Endothelial cell of umbilical vein (primary cell): ENCODE data around the gene FALEC. TPM values are rescaled to one million over a fixed set of nuclear protein-coding genes. Genes with fewer than 3 reads are reported as not detected.

Experiments
- BruUV-seq: library from RNA; stranded (reverse); fragments of 400-500 nt; replicated peaks from 2 replicates; lab custom pipeline; 2021; lab: Mats Ljungman, UMichigan
- CTCF ChIA-PET: fragments of 300-600, 350-600 bp; sonication (Branson Sonifier 250); formaldehyde crosslinking; loops from one replicate; lab custom pipeline; 2021; ENCODE audit warnings: antibody characterized with exemption, inconsistent platforms; lab: Charles Lee
- POLR2A ChIA-PET: fragments of 300-600, 350-600 bp; sonication (Branson Sonifier 250); formaldehyde crosslinking; loops from one replicate; lab custom pipeline; 2021; ENCODE audit warnings: antibody characterized with exemption, inconsistent platforms; lab: Charles Lee
- DNase-seq: peaks from one replicate; pipeline ENCODE4 v3.0.0-alpha.2; 2011; ENCODE audit warnings: low read depth, low spot score
- FAIRE-seq: peaks from 2 replicates; lab custom pipeline; 2011; peaks lifted over from hg19 to GRCh38; lab: Jason Lieb, UNC
- H2AFZ ChIP-seq: 2 replicates; pipeline ENCODE4 v1.6.0; 2012; ENCODE audit warnings: low read depth, low read length, control low read depth, inconsistent platforms
- H3K27ac ChIP-seq: 2 replicates; pipeline ENCODE4 v1.5.1; 2011; ENCODE audit warnings: low read depth, mild to moderate bottlenecking, control low read depth, low read length, moderate library complexity; ENCODE audit not compliant: insufficient read depth
- H3K27me3 ChIP-seq, 2 experiments: 2 replicates each; pipeline versions ENCODE4 v1.6.0 to v1.6.1; 2011; ENCODE audit warnings: low read length in 2 of 2, mixed read lengths in 1 of 2; ENCODE audit not compliant: control insufficient read depth in 2 of 2, insufficient read depth in 2 of 2
- H3K36me3 ChIP-seq, 2 experiments: 2 replicates in 1 of 2; 3 replicates in 1 of 2; pipeline ENCODE4 v1.5.1; 2011; ENCODE audit warnings: low read length in 2 of 2, mild to moderate bottlenecking in 1 of 2, moderate library complexity in 1 of 2; ENCODE audit not compliant: control insufficient read depth in 2 of 2, insufficient read depth in 2 of 2; ENCODE audit errors: extremely low read depth in 1 of 2
- H3K4me1 ChIP-seq: 3 replicates; pipeline ENCODE4 v1.5.1; 2011; ENCODE audit warnings: mild to moderate bottlenecking, low read length; ENCODE audit not compliant: control insufficient read depth, insufficient read depth; ENCODE audit errors: extremely low read depth
- H3K4me2 ChIP-seq: 2 replicates; pipeline ENCODE4 v1.6.1; 2011; ENCODE audit warnings: low read length, control low read depth, mixed read lengths; ENCODE audit not compliant: insufficient read depth
- H3K4me3 ChIP-seq, 3 experiments: fragments of 200-600 bp in 1 of 3; sonication (generic), shearing (Covaris generic) in 1 of 3; replicated peaks in 1 of 3; 2 replicates each; pipeline ENCODE4 v1.5.1; 2011 to 2016; ENCODE audit warnings: control low read depth in 3 of 3, low read length in 3 of 3, mild to moderate bottlenecking in 2 of 3, inconsistent platforms in 1 of 3, low read depth in 1 of 3, moderate library complexity in 1 of 3; ENCODE audit not compliant: insufficient read depth in 1 of 3
- H3K79me2 ChIP-seq: 2 replicates; pipeline ENCODE4 v1.6.0; 2012; ENCODE audit warnings: low read length, inconsistent platforms; ENCODE audit not compliant: control insufficient read depth, insufficient read depth
- H3K9ac ChIP-seq: replicated peaks from 2 replicates; pipeline ENCODE3; 2011; ENCODE audit warnings: low read length, control low read depth; ENCODE audit not compliant: insufficient read depth; ENCODE audit errors: extremely low read depth
- H3K9me1 ChIP-seq: replicated peaks from 3 replicates; pipeline ENCODE4 v1.6.0; 2011; ENCODE audit warnings: mild to moderate bottlenecking, low read length; ENCODE audit not compliant: control insufficient read depth, insufficient read depth; ENCODE audit errors: extremely low read depth
- H3K9me3 ChIP-seq: replicated peaks from 2 replicates; pipeline ENCODE4 v1.5.1; 2012; ENCODE audit warnings: low read length, inconsistent platforms; ENCODE audit not compliant: control insufficient read depth, insufficient read depth
- H4K20me1 ChIP-seq: replicated peaks from 2 replicates; pipeline ENCODE3; 2011; ENCODE audit warnings: mild to moderate bottlenecking, low read length; ENCODE audit not compliant: control insufficient read depth, insufficient read depth; ENCODE audit errors: extremely low read depth
- CTCF ChIP-seq, 2 donors: IDR thresholded peaks; 1 replicate in 1 of 2; 2 replicates in 1 of 2; pipeline ENCODE4 v1.5.1; 2011; ENCODE audit warnings: low read length in 2 of 2, mild to moderate bottlenecking in 2 of 2, moderate library complexity in 2 of 2, control low read depth in 1 of 2, inconsistent platforms in 1 of 2, low read depth in 1 of 2; ENCODE audit not compliant: insufficient read depth in 1 of 2; ENCODE audit errors: extremely low read depth in 1 of 2
- EZH2 ChIP-seq: IDR thresholded peaks from 2 replicates; pipeline ENCODE4 v1.6.1; 2012; ENCODE audit warnings: borderline replicate concordance, low read depth, mild to moderate bottlenecking, moderate library complexity, low read length, inconsistent platforms; ENCODE audit not compliant: severe bottlenecking
- FOS ChIP-seq: IDR thresholded peaks from 2 replicates; pipeline ENCODE4 v1.6.1; 2011; ENCODE audit warnings: mild to moderate bottlenecking, low read length, moderate library complexity, borderline replicate concordance; ENCODE audit not compliant: insufficient read depth
- GATA2 ChIP-seq: IDR thresholded peaks from 2 replicates; pipeline ENCODE4 v1.7.0; 2011; ENCODE audit warnings: low read depth, mild to moderate bottlenecking, moderate library complexity, mixed read lengths, low read length; ENCODE audit not compliant: insufficient read length, insufficient read depth
- JUN ChIP-seq: IDR thresholded peaks from 2 replicates; pipeline ENCODE4 v1.6.1; 2011; ENCODE audit warnings: borderline replicate concordance, low read depth; ENCODE audit not compliant: insufficient read length, insufficient read depth
- MAX ChIP-seq: IDR thresholded peaks from 2 replicates; pipeline ENCODE4 v1.6.1; 2011; ENCODE audit not compliant: insufficient read depth, insufficient read length
- MYC ChIP-seq: IDR thresholded peaks from one replicate; pipeline ENCODE4 v1.6.1; 2011; ENCODE audit warnings: mild to moderate bottlenecking, low read depth, low read length
- POLR2A ChIP-seq: IDR thresholded peaks from 2 replicates; pipeline ENCODE4 v1.6.1; 2012; ENCODE audit warnings: low read depth, mild to moderate bottlenecking, control low read depth, low read length
- POLR2AphosphoS5 ChIP-seq: IDR thresholded peaks from 2 replicates; pipeline ENCODE4 v1.6.1; 2012; ENCODE audit warnings: low read depth, mild to moderate bottlenecking, control low read depth, low read length, moderate library complexity; ENCODE audit not compliant: insufficient read depth
- dilution Hi-C: fragments of 300-500 bp; cut with MboI; formaldehyde crosslinking; loops from one replicate; pipeline ENCODE4 v1.15.0; 2019; ENCODE audit warnings: low sequenced_read_pairs; ENCODE audit not compliant: extremely low pct_ligation_motif_present
- intact Hi-C: fragments of 100-400 bp; cut with micrococcal nuclease; formaldehyde crosslinking; loops from one replicate; pipeline ENCODE4 v1.10.0; 2022
- polyA plus RNA-seq, 4 experiments: library from polyadenylated mRNA; depleted of rRNA in 3 of 4; stranded (reverse) in 3 of 4; unstranded in 1 of 4; fragments of >200 nt; gene quantifications; 2 replicates each; pipeline versions ENCODE4 v1.2.1 to v1.2.3, GENCODE V29; 2011 to 2012; ENCODE audit warnings: missing spikeins in 1 of 4
- total RNA-seq: library from RNA; stranded (reverse); gene quantifications from 2 replicates; pipeline ENCODE4 v1.2.3, GENCODE V29; 2021

Gene FALEC
- total and polyA plus RNA-seq, 2 donors (not counting 3 experiments of a cell fraction or from before 2014, with no cell fraction given) = not detected

GRCh38 chr1:150551784-150552127, 36.2 kb downstream of the FALEC start:
- intact Hi-C loops (no loop called here), dilution Hi-C loops (no loop called here)
- Histone ChIP-seq H3K79me2 (no peaks in the 10 kb centered on the region), H3K9ac (no peak overlapping the region), H3K27ac (no peak overlapping the region), H3K9me1 (no peaks in the 10 kb centered on the region), H3K4me1 (peaks cover 22% of the 10 kb centered on the region), H3K36me3 (peaks cover 0 to 4% of the 10 kb centered on the region in 2 experiments), H3K9me3 (no peaks in the 10 kb centered on the region), H2AFZ (no peak overlapping the region), H3K4me2 (no peak overlapping the region), H3K27me3 (no peaks in the 10 kb centered on the region), H3K4me3 (no peak overlapping the region), H4K20me1 (no peaks in the 10 kb centered on the region)
- BruUV-seq = no TSS peak
- FAIRE-seq (no peak), DNase-seq (no peak)
- TF ChIP-seq GATA2 (no peak), MAX (no peak), CTCF (IDR thresholded peaks at IDR 0.05; ENCODE audit: extremely low read depth in 1 of 2, insufficient read depth in 1 of 2, low read depth in 1 of 2, low read length in 2 of 2) (no peak), FOS (no peak), POLR2A (no peak), JUN (no peak), POLR2AphosphoS5 (no peak), MYC (no peak), EZH2 (no peak)
- ChIA-PET CTCF (interaction anchor here (1.0 to 2.1 kb wide), 4 partner anchors 9 to 296 kb away, joined by 3 to 17 read pairs (median 6); no protein-coding TSS in a partner anchor), POLR2A (interaction anchor here (0.6 to 1.3 kb wide), 3 partner anchors 28 to 460 kb away, joined by 5 to 7 read pairs (median 5); partner anchors contain the start of gene MCL1)
